SIG-M5 treated with dmso at 0.1 percent for 504 hours (cell line): ENCODE results near the gene GC.
"Not testable (repeated sequence)": the region's sequence is repeated elsewhere in the genome, so short reads cannot be mapped to it uniquely, and the experiment has no call there.

Source experiments
- DNase-seq: peaks from one replicate; lab custom pipeline; 2025; ENCODE audit not compliant: unreplicated experiment; lab: John Stamatoyannopoulos, UW

GC gene

DNA sequence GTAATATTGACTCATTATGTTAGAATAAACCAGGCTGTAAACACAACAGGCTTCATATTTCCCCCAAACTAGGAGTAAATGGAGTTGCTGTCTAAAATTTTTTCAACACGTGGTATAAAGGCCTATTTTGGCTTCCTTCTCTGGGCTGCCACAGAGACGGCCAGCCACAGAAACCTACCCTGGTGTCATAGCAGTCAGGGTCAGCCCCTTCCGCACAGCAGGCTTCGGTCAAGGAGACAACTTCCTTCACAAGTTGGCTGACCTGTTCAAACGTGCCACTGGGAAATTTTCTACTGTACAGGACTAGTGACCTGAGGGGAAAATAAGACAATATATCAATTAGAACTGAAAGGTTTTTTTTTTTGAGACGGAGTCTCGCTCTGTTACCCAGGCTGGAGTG, 15.8 kb downstream of the GC start:
- DNase-seq, result no peak

DNA sequence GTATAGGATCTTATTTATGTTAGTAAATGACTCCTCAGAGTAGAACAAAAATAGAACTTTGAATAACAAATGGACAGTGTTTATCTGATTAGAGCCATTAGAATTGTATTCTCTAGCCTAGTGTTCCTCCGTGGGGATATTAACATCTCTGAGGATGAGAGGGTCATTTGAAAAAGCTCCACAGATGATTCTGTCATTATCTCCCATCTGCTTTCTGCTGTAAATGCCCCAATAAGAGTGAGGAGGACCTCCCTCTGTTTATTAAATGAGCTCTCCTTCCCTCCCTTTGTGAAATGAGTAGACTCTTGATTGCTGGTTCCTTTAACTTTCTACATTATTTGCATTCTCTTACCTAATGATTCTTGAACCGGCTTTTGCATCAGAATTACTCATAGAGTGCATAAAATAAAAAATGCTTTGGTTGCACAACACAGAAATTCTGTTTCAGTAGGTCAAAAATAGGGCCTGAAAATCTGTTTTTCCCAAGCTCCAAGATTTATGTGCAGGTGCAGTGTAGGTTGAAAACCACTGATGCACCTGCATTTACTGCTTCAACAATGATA, 18.0 kb downstream of the GC start:
- DNase-seq, result no peak

DNA sequence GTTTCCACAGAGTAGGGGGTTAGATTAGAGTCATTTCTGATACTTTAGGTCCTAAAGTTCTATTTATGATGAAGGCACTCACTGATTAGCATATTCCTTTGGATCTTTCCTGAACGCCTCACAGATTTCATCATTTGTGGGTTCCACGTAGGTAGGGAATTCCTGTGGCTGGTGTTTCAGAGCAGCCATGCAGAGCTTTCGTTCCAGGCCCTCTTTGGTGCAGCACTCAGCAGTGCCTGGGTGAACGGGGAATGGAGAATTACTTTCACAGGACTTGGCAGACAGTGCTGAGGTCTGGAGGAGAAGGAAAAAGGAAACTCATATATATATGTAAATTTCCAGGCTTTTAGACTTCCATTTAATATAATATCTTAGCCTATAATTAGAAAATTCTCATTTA, 18.5 kb downstream of the GC start:
- DNase-seq, result no peak

DNA sequence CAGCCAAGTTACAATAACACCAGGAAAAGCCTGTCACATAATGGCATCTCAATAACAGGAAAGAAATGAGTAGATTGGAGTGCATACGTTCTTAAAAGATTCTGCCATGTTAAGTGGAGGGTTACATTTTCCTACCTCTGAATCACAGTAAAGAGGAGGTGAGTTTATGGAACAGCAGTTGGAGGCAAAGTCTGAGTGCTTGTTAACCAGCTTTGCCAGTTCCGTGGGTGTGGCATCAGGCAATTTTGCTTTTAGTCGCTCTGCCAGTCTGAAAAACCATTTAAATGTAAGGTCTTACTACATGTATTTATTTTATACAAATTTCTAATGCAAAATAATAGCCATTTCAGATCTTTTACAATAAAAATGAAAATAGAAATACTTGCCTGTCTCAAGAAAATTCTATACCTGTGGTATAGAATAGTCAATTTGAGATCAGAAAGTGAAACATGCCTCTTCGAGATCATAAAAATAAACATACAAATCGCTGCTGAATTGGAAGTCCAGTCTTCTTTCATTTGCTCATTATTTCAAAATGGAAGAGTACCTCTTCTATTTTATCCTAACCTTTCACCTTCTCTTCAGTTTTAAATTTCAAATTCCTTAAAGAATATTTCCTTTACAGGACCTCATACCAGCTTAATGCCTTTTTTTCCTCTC, 31.4 kb downstream of the GC start:
- DNase-seq, result no peak

DNA sequence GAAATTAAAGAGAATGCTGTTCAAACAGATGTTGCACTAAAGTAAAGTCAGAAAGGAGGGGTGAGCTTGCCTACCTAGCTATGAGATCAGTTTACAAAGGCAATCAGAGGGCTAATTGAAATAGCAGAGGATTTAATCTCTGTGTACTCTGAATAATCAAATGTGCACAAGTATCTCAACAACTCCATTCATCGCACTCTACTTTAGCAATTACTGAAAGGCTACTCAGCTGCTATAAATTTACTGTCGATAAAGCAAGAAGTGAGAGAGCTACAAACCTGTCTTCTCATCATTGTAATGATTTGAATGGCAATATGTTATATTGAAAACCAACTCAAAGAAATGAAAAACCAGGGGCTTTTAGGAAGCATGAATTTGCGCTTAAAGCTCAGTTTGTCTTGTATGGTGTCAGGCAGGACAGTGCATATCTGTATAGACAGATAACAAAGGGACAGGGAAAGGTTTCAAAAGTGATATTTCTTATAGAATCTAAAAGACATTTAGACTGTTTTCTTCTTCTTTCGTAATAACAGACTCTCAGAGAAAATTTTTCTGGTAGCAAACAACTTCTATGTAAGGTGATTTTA, 34.8 kb downstream of the GC start:
- DNase-seq, result no peak

DNA sequence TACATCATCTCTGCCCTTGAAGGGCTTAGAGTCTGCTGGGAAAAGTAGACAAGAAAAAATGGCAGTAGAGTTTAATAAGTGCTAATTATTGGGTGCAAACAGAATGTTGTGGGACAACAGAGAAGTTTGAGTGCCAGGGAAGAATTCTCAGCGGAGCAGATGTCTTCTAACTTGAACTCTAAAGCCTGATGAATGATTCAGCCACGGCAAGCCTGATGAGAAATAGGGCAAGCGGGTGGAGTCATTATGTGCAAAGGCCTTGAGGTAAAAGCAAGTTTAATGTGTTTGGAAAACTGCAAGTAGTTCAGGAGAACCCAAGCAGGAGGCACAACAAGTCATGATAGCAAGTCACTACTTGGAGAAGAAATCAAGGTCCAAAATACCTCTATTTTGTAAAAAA, 37.5 kb downstream of the GC start:
- DNase-seq, result no peak

DNA sequence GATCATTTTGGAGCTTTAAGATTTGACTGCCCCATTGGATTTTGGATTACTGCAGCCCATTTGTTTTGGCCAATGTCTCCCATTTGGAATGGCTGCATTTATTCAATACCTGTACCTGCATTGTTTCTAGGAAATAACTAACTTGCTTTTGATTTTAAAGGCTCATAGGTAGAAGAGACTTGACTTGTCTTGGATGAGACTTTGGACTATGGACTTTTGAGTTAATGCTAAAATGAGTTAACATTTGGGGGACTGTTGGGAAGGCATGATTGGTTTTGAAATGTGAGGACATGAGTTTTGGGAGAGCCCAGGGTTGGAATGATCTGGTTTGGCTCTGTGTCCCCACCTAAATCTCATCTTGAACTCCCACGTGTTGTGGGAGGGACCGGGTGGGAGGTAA, 45.1 kb downstream of the GC start:
- DNase-seq, result not testable (repeated sequence)

DNA sequence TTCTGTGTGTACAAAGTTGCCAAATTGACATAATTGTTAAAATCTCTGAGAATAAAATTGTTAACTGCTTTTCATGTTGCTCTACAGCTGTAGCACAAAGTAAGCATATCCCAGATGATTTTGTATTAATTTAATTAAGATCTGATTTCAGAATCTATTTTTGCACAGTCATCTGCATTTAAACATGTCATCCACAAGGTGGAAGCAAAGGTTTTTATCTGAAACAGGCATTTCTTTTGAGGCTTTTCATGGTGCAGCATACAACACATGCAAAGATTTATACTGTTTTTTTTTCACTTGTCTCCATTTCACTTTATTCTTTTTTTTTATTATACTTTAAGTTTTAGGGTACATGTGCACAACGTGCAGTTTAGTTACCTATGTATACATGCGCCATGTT, 51.2 kb downstream of the GC start:
- peak; percentile 7 for DNase-seq

DNA sequence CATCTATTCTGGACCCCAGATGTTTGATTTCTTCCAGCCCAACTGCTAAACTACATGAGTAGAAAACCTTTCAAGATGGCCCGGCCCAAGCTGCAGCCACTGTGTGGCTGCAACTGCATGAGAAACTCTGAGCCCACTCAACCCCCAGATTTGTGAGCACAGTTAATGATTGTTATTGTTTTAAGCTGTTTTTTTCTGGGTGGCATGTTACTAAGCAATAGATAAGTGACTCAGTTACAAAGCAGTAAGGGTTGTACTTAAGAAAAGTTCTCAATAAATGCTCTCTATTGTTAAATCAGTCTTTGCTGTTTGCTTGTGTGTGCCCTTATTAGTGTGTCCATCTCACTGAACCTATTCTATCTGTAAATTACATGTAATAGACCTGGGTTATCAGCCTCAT, 51.8 kb downstream of the GC start:
- DNase-seq, result no peak

DNA sequence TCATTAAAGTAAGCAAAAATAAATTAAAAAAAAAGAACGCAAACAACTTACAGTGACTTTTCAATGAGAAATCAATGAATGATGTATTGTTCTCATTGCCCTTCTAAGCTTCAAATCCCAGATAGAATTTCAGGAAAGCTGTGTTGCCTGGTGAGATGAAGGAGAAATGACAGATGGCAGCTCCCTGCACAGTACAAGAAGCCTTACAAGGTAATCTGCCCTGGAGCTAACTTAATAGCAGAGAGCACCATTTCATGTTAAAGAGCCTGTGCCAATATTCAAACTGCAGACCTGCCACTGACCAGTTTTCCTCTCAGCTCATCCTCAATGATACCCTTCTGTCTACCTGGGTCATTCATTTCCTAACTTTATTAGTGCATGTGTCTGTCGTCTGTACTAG, 54.0 kb downstream of the GC start:
- no peak for DNase-seq

DNA sequence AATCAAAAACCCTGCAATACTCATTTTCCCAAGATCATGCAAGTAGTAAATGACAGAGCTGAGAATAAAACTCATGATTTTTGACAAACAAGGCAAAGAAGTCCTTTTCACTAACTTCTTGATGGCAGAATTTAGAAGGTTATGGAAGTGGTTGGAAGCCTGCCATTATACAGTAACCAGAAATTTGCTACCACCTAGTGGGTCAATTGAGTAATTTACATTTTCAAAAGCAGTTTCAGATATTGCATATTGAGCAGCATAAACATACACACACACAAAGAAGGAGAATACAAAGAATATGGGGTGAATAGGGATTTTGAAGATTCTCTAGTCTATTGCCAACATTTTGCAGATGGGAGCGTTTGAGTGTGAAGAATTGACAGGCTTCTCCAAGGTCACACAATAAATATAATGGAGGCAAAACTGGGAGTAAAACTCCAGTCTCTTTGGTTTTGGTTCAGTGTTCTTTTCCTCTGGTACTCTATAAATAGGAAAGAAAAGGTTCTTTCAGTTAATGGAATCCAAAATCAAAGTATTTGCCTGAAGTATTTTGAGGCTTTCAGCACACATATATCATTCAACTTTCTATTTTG, 70.2 kb downstream of the GC start:
- peak; percentile 24 for DNase-seq

DNA sequence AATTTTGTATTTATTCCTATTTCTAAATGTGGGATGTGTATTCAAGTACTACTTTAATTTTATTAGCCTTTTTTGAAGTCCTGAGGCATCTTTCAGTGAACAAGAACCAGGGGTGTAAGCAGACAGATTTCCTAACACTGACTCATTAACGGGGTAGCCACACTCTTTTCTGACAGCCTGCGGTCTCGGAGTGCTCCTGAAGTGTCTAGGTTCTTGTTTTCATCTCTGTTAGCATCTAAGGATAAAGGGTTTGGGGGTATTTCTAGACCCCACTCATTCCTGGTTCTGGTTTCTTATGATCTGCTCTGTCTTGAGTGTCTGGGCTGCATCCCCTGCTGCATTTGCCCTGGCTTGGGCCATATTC, 71.9 kb downstream of the GC start:
- no peak for DNase-seq

DNA sequence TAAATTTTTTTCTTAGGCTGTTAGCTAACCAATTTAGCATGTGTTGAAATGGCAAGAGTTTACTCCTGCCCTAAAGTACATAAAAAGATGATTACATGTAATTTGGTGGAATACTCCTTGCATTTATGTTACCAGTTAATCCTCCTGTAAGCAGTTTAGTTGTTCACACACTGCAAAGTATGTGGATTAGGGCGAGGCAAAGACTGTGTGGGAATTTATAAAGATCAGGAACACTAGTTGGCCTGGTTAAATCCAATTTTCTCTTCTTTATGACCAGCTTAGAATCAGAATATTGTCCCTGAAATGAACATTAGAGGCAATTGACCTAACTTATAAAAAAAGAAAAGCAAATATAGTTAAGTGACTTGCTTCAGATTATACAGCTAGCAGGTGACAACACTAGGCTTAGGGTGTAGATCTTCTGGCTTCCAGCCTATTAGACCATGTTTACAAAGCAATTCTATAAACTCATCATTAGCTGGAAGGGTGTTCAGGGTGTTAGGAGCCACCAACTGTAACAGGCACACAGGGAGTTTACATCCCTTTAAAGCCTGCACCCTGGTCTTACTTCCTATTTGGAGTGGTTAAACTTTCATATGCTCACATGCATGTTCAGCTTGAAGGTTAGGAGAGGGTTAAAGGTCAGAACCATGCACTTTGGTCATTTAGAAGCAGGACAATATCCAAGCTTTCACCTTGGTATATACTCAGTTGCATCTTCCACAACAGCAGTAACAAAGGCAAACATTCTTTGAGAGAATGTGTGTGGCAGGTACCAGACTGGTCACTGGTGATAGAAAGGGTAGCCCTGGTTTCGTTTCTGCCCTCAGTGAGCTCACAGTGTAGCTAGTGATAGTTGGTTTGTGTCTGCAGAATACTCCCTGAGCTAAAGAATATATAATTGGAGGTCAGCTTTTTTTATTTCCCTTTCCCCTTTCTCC, 72.6 kb downstream of the GC start:
- DNase-seq, result no peak

DNA sequence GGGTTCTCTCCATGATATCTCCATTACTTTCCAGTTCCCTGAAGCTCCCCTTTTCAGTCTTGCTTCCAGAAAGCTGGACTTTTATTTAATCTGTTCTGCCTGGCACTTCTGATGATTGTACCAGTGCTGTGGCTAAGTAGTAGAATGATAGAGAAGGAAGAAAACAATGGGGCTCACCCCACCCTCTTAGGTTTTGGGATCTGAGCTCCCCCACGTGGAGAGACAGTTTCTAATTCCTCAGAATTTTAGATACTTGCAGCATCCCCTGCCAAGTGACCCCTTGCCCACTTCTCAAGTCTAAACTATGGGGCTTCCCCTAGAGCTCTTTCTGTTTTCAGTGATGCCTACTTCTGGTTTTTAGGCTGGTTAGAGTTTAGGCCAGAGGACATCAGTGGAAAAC, 73.9 kb downstream of the GC start:
- DNase-seq, result no peak

DNA sequence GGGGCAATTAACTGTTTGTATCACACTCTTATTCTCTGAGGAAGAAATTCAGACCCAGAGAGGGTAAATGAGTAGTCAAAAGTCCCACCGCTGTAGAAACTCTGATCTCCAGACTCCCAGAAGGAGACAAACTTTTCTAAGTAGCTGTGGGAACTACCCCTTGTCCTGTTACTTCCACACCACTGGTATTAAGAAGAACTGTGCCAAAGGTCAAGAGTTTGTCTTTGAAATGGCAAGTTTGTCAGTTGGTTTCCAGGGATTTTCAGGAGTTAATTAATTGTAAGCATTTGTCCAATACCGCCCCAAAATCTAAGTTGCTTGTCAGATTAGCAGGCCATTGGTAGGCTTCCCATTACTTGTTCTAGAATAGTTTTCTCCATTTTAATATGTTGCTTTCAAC, 85.7 kb downstream of the GC start:
- no peak for DNase-seq

DNA sequence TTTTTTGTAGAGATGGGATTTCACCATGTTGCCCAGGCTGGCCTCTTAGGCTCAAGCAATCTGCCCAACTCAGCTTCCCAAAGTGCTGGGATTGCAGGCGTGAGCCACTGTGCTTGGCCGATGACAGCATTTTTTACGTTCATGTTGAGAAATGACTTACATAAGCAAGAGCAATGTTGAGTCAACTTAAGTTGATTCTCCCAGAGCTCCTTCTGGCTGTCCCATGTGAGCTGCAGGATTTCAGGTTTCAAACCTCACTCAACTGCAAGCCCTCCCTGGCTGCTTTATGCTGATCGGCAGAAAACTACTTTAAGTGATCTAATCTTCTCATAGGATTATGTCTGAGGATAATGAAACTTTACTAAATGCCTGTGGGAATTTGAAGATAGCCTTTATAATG, 86.8 kb downstream of the GC start:
- no peak for DNase-seq

DNA sequence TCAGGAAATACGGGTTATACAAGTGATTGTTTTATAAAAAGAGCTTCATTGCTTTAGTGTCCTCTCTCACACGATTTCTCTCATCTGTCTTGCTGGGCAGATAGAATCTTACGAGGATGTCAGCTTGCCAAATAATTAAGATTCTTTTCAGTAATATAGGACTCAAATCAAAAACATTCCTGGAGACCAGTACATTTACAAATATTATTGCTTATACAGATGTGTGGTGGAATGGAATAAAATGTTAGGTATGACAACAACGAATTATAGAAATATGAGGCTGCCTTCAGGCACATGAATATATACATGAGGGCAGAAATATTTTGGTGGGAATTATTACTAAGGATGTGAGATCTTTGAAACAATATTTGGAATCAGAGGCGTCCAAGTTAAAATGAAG, 88.9 kb downstream of the GC start:
- no peak for DNase-seq

DNA sequence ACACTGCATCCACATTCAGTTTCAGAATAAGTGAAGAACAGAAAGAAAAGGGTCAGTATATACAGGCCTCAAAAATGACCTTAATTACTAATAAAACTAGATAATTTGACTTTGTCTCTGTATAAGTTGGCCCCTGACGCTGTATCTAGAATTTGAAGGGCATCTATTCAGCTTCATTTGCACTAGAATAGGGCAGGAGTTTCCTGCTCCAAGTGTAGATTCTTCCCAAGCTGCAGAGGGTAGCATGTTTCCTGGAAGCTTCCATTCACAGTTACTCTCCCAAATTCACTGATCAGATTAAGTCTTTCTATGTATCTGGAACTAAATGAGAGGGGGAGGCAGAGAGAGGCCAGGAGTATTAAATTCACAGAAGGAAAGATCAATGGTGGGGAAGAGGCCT, 90.9 kb downstream of the GC start:
- DNase-seq, result no peak

DNA sequence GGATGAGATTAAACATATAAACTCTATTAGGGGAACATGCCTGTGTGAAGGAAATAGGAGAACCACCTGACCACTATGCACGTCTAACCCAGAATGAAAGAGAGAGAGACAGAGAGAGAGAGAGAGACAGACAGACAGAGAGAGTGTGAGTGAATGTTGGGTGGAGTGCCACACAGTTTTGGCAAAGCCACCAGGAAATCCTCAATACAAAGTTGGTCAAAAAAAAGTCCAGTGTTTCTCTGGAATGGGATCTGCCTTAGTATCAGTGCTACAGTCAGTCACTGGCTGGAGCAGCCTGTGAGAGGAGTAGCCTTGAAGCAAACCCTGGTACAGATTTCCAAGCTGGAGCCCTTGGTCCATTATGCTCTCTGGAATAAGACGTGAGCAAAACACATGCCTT, 91.7 kb downstream of the GC start:
- DNase-seq, result no peak
